ENCODE measurements around the gene LPIN1. TPM values are rescaled to one million over a fixed set of nuclear protein-coding genes. Genes with fewer than 3 reads are reported as not detected.

The LPIN1 gene
- total and polyA plus RNA-seq, 10 donors: 12.3 to 55.7 (median 34.8) TPM

DNA sequence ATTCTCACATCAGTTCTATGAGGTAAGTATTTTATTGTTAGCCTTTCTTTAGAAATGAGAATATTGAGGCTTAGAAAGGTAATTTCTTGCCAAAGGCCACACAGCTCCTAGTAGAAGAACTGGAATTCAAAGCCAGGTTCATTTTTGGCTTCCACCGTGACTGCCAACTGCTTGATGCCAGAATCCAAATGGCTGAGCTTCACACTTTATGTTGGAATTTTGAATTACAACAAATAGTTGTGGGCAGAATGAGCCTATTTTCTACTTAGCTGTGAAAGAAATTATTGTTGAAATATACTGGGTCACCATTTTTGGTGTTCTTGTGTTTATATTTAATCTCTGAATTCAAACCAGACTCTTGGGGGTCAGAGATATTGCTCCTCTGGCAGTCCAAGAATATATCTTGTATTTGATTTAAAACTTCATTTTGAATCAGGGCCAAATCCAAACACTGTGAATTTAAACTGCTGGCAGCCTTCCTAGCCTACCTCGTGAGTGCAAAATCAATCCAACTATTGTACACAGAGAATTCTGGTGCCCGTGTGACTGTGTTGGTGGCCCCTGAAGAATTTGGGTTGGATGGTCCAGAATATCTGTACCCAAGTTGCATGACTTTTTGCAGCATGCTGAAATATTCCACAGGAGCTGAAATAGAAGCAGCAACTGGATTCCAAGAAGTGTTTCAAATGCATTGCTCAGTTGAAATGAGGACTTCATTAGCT, 35.6 kb upstream of the LPIN1 start:
- Histone ChIP-seq H3K27me3 (replicated peaks in 1 of 7) (no peaks in the 10 kb centered on the region), H3K9me3 (no peaks in the 10 kb centered on the region), H3K4me1 (no peaks in the 10 kb centered on the region), H3K4me3 (no peak overlapping the region), H3K27ac (no peak overlapping the region), H3K36me3 (no peaks in the 10 kb centered on the region)
- intact Hi-C loops (cut with DNase I; ENCODE audit: low total_unique reads): no loop called here
- TF ChIP-seq POLR2AphosphoS5 (IDR thresholded peaks at IDR 0.05): no peak
- TF ChIP-seq, protein P1, sequence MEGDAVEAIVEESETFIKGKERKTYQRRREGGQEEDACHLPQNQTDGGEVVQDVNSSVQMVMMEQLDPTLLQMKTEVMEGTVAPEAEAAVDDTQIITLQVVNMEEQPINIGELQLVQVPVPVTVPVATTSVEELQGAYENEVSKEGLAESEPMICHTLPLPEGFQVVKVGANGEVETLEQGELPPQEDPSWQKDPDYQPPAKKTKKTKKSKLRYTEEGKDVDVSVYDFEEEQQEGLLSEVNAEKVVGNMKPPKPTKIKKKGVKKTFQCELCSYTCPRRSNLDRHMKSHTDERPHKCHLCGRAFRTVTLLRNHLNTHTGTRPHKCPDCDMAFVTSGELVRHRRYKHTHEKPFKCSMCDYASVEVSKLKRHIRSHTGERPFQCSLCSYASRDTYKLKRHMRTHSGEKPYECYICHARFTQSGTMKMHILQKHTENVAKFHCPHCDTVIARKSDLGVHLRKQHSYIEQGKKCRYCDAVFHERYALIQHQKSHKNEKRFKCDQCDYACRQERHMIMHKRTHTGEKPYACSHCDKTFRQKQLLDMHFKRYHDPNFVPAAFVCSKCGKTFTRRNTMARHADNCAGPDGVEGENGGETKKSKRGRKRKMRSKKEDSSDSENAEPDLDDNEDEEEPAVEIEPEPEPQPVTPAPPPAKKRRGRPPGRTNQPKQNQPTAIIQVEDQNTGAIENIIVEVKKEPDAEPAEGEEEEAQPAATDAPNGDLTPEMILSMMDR (IDR thresholded peaks at IDR 0.05 in 8 of 11, conservative IDR thresholded peaks at IDR 0.05 in 3 of 11): no peak
- TF ChIP-seq POLR2A (IDR thresholded peaks at IDR 0.05): no peak
- WGBS, 5 donors: 64 to 88% (median 65%) methylated on average over 3 of the region's 3 CpGs
- no peak for DNase-seq

DNA sequence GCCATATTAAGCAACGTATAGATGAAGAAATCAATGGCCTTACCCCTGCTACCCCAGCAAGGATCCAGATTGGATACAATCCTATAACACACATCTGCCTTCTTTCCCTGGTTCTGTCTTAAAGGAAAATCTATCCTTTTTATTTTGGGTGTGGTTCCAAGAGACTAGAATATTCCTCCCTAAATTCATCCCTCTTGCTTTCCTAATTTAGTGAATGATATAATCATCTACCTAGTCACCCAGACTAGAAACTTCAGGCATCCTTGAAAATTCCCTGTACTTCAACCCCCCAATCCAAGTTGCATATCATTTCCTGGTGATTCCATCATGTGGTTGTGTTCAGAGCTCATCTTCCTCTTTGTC, 35.1 kb upstream of the LPIN1 start:
- WGBS, 5 donors: 62 to 75% (median 71%) methylated on average over 1 of the region's 1 CpG
- Histone ChIP-seq H3K36me3 (no peaks in the 10 kb centered on the region), H3K4me1 (no peaks in the 10 kb centered on the region), H3K4me3 (no peak overlapping the region), H3K27ac (no peak overlapping the region), H3K27me3 (replicated peaks in 1 of 7) (no peaks in the 10 kb centered on the region), H3K9me3 (no peaks in the 10 kb centered on the region)
- intact Hi-C loops (cut with DNase I; ENCODE audit: low total_unique reads): no loop called here
- DNase-seq: no peak
- TF ChIP-seq POLR2AphosphoS5 (IDR thresholded peaks at IDR 0.05) (no peak), POLR2A (IDR thresholded peaks at IDR 0.05) (no peak)
- TF ChIP-seq, protein P1 (IDR thresholded peaks at IDR 0.05 in 8 of 11, conservative IDR thresholded peaks at IDR 0.05 in 3 of 11): no peak

DNA sequence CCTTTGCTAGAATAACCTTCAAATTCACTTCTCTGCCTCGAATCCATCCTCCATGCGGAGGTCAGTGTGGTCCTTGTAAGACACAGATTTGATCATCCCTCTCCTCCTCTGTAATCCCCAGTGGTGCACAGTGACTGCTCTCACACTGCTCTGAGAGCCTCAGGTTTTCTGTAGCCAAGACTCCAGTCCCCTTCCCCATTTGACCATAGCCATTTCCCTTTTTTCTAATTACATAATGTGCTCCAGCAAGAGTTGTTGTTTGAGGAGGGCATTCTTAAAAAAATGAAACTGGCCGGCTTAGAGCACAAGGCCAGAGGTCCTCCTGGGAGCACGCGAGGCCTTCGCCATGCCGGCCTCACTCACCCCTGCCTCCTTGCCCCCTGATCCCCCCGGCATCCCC, 34.7 kb upstream of the LPIN1 start:
- intact Hi-C loops (cut with DNase I; ENCODE audit: low total_unique reads): no loop called here
- Histone ChIP-seq H3K27ac (no peak overlapping the region), H3K4me3 (no peak overlapping the region), H3K4me1 (peaks cover 0 to 2% (median 0%) of the 10 kb centered on the region in 6 donors), H3K27me3 (replicated peaks in 1 of 7) (no peaks in the 10 kb centered on the region), H3K9me3 (no peaks in the 10 kb centered on the region), H3K36me3 (no peaks in the 10 kb centered on the region)
- TF ChIP-seq POLR2A (IDR thresholded peaks at IDR 0.05) (no peak), POLR2AphosphoS5 (IDR thresholded peaks at IDR 0.05) (no peak)
- TF ChIP-seq, protein P1 (IDR thresholded peaks at IDR 0.05 in 8 of 11, conservative IDR thresholded peaks at IDR 0.05 in 3 of 11): no peak
- no peak for DNase-seq
- 70 to 82% (median 76%) methylated on average over 8 of the region's 8 CpGs for WGBS, 5 donors

DNA sequence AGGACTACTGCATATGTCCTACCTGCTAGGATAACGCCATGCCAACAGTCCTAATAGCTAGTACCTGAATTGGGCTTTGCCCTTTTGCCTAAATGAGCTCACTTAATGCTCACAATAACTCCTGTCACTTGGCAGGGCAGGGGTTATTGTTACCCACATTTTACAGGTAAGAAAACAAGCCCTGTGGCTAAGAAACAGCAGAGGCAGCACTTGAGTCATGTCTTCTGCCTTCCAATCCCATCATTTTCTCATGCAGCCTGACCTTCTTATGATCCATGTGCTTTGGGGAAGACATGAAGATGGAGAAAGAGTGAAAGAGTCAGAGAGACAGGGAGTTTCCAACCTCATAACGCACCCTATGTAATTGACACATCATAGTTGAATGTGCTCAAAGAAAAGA, 33.6 kb upstream of the LPIN1 start:
- WGBS, 5 donors: 78 to 94% (median 89%) methylated on average over 2 of the region's 2 CpGs
- Histone ChIP-seq H3K27me3 (replicated peaks in 1 of 7) (peaks cover 0 to under 1% (median 0%) of the 10 kb centered on the region in 7 donors), H3K36me3 (no peaks in the 10 kb centered on the region), H3K4me3 (no peak overlapping the region), H3K4me1 (peaks cover 0 to 9% (median 0%) of the 10 kb centered on the region in 6 donors), H3K27ac (no peak overlapping the region), H3K9me3 (no peaks in the 10 kb centered on the region)
- DNase-seq: no peak
- intact Hi-C loops (cut with DNase I; ENCODE audit: low total_unique reads): no loop called here
- TF ChIP-seq POLR2A (IDR thresholded peaks at IDR 0.05) (no peak), POLR2AphosphoS5 (IDR thresholded peaks at IDR 0.05) (no peak)
- TF ChIP-seq, protein P1 (IDR thresholded peaks at IDR 0.05 in 8 of 11, conservative IDR thresholded peaks at IDR 0.05 in 3 of 11): no peak
